SK-N-MC (cell line): Measurements from ENCODE around the gene APBA2.

ENCODE experiments used
- DNase-seq: peaks from one replicate; pipeline ENCODE4 v3.0.0-alpha.2; 2011; ENCODE audit warnings: low read depth, low spot score
- H3K27ac ChIP-seq: fragments of 200-600 bp; sonication (generic); 2 replicates; pipeline ENCODE4 v1.5.1; 2016; ENCODE audit warnings: mixed run types
- H3K36me3 ChIP-seq: fragments of 200-600 bp; sonication (generic); 2 replicates; pipeline ENCODE4 v1.6.1; 2017; ENCODE audit warnings: antibody characterized with exemption, low read length, mixed read lengths; ENCODE audit not compliant: insufficient read depth
- H3K4me3 ChIP-seq: fragments of 200-600 bp; sonication (generic); 2 replicates; pipeline ENCODE4 v1.5.1; 2016
- H3K9ac ChIP-seq: fragments of 200-600 bp; sonication (generic); 2 replicates; pipeline ENCODE4 v1.8.0; 2017; ENCODE audit warnings: mixed run types, mixed read lengths; ENCODE audit not compliant: insufficient read length
- H3K9me3 ChIP-seq: fragments of 200-600 bp; sonication (generic); 2 replicates; pipeline ENCODE4 v1.6.1; 2017; ENCODE audit warnings: low read depth, mild to moderate bottlenecking, antibody characterized with exemption, low read length, moderate library complexity, mixed read lengths
- EZH2 ChIP-seq: fragments of 200-600 bp; sonication (generic); IDR thresholded peaks from one replicate; pipeline ENCODE4 v1.6.1; 2017; ENCODE audit warnings: antibody characterized with exemption
- FOXP2 ChIP-seq: optimal IDR thresholded peaks from 2 replicates; pipeline ENCODE3; 2011; ENCODE audit warnings: mild to moderate bottlenecking, moderate library complexity; ENCODE audit not compliant: insufficient read depth; ENCODE audit errors: extremely low read length, control extremely low read depth
- POLR2AphosphoS5 ChIP-seq: IDR thresholded peaks from 2 replicates; pipeline ENCODE4 v1.6.1; 2012; ENCODE audit warnings: mild to moderate bottlenecking, low read depth, low read length, borderline replicate concordance

APBA2 gene

GRCh38 chr15:28977377-28978010, 91.7 kb downstream of the APBA2 start:
- H3K36me3 ChIP-seq, result no peaks in the 10 kb centered on the region
- no peak overlapping the region for H3K27ac ChIP-seq
- TF ChIP-seq EZH2 (no peak), FOXP2 (no peak), POLR2AphosphoS5 (no peak)
- no peak overlapping the region for H3K4me3 ChIP-seq
- no peak overlapping the region for H3K9ac ChIP-seq
- no peak for DNase-seq
- no peaks in the 10 kb centered on the region for H3K9me3 ChIP-seq

GRCh38 chr15:28978011-28978378, 92.2 kb downstream of the APBA2 start:
- no peaks in the 10 kb centered on the region for H3K36me3 ChIP-seq
- no peak for TF ChIP-seq POLR2AphosphoS5
- no peak for TF ChIP-seq FOXP2
- TF ChIP-seq EZH2, result no peak
- no peak overlapping the region for H3K9ac ChIP-seq
- no peak overlapping the region for H3K4me3 ChIP-seq
- no peak for DNase-seq
- H3K9me3 ChIP-seq, result no peaks in the 10 kb centered on the region
- H3K27ac ChIP-seq, result no peak overlapping the region

DNA sequence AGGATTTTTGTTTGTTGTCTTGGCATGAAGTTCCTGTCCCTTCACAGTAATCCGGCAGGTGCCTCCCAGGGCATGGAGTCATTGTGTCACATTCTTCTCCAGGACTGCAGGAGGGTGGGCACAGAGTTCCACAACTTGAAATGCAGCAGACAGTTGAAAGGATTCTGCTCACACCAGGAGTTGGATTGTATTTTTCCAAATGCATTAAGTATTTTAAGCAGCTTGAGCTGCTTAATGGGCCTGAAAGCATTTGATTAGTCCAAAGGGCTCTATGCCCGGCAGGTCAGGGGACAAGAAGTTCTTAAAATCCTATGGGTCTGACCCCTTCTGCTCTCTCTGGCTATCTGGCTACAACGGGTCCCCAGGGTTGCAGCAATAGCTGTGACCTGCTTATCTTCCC, 92.9 kb downstream of the APBA2 start:
- Histone ChIP-seq H3K36me3 (no peaks in the 10 kb centered on the region), H3K27ac (no peak overlapping the region), H3K9ac (no peak overlapping the region), H3K4me3 (no peak overlapping the region), H3K9me3 (no peaks in the 10 kb centered on the region)
- no peak for TF ChIP-seq POLR2AphosphoS5
- no peak for TF ChIP-seq EZH2
- no peak for TF ChIP-seq FOXP2
- DNase-seq, result no peak

DNA sequence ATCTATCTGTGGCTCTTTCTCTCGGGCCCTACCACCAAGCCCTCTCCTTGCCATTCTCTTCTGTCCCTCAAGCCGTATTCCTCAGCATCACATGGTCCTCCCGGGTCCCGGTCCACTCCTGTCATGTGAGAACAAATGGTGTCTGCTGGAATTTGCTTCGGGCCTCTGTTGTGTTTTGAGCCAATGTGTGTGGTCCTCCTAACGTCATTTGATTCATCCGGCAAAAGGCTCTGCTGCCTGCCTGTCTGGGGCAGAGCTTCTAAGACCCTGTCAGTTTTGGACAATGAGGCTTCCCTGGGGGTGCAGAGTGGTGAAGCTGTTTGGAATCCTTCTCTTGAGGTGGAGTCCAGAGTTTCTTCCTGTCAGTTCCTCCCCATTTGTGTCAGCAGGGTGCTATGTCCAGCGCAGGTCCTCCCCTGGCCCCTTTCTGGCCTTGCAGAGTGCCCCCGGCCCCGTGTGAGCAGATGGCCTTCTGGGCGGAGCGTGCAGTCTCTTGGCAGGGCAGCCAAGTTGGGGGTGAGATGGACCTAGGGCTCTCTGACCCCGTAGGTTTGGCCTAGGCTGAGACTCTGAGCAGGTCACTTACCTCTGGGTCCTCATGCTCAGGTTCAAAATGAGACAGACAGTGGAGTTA, 93.6 kb downstream of the APBA2 start:
- no peak overlapping the region for H3K9ac ChIP-seq
- no peak for DNase-seq
- TF ChIP-seq EZH2, result no peak
- no peak overlapping the region for H3K27ac ChIP-seq
- no peaks in the 10 kb centered on the region for H3K36me3 ChIP-seq
- no peak overlapping the region for H3K4me3 ChIP-seq
- H3K9me3 ChIP-seq, result no peaks in the 10 kb centered on the region

- TF ChIP-seq POLR2AphosphoS5, result no peak
- TF ChIP-seq FOXP2, result no peak
- no peaks in the 10 kb centered on the region for H3K9me3 ChIP-seq
- no peak overlapping the region for H3K27ac ChIP-seq
- H3K36me3 ChIP-seq, result no peaks in the 10 kb centered on the region
- no peak overlapping the region for H3K4me3 ChIP-seq
- H3K9ac ChIP-seq, result no peak overlapping the region
- DNase-seq, result no peak
Observed at GRCh38 chr15:28980709-28981350, 95.1 kb downstream of the APBA2 start.

- no peak for DNase-seq
- H3K4me3 ChIP-seq, result no peak overlapping the region
- TF ChIP-seq EZH2, result no peak
- no peak for TF ChIP-seq POLR2AphosphoS5
- no peak for TF ChIP-seq FOXP2
- H3K27ac ChIP-seq, result no peak overlapping the region
- no peaks in the 10 kb centered on the region for H3K9me3 ChIP-seq
- no peak overlapping the region for H3K9ac ChIP-seq
- no peaks in the 10 kb centered on the region for H3K36me3 ChIP-seq
Observed at GRCh38 chr15:28981351-28981720, 95.6 kb downstream of the APBA2 start.

GRCh38 chr15:28981921-28982320, 96.1 kb downstream of the APBA2 start:
- TF ChIP-seq EZH2, result no peak
- TF ChIP-seq FOXP2, result no peak
- no peak for TF ChIP-seq POLR2AphosphoS5
- Histone ChIP-seq H3K4me3 (no peak overlapping the region), H3K9me3 (no peaks in the 10 kb centered on the region), H3K9ac (no peak overlapping the region), H3K36me3 (no peaks in the 10 kb centered on the region), H3K27ac (no peak overlapping the region)
- no peak for DNase-seq

DNA sequence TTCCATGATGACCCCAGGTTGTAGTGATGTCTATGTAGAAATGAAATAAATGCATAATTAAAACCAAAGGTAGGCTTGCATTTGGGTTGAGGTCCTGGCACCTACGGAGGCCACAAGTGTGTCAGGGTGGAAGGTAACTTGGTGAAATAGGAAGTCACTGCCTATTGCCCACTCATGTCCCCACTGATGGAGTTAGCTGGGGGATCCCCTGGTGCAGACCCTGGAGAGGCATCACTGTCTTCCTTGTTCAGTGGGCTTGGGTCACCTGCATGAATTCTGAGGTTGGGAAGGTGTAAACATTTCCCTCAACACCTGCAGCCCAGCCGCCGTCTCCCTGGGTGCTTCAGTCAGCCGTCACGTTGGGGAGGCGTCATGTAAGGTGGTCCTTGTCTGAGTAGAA, 97.1 kb downstream of the APBA2 start:
- Histone ChIP-seq H3K4me3 (no peak overlapping the region), H3K27ac (no peak overlapping the region), H3K9ac (no peak overlapping the region), H3K36me3 (no peaks in the 10 kb centered on the region), H3K9me3 (no peaks in the 10 kb centered on the region)
- no peak for DNase-seq
- TF ChIP-seq EZH2, result no peak
- TF ChIP-seq FOXP2, result no peak
- no peak for TF ChIP-seq POLR2AphosphoS5
